Measurements from ENCODE around the gene C17orf50.

C17orf50 gene

DNA sequence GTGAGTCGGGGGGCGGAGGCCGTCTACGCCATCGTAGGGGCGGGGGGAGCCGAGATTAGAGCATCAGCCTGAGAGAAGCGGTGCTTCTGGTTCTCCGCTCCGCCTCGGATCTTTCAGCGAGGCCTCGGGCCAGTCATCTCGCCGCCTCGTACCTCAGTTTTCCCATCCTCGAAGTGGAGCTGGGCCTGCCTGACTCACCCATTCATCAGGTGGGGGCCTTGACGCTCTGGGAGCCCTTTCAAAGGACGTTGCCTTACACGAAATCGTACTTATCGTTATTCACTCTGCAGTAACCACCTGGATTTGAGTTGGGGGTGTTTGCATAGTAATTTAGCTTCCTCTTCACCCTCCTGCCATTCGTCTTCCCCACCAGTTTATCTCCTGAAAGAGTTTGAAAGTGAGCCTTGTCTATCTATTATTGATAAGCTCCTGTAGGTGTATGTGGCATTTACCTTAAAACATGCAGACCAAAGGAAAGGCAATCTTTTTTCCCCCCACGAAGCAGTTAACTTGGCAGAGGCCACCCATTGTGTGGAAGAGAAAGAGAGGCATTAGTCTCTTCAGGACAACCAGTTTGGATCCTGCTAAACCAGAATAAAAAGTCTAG lies 49.3 kb downstream of the C17orf50 start:
- DNase-seq = peak in 3 of 56 donors; percentile 51 to 73 (median 68)

DNA sequence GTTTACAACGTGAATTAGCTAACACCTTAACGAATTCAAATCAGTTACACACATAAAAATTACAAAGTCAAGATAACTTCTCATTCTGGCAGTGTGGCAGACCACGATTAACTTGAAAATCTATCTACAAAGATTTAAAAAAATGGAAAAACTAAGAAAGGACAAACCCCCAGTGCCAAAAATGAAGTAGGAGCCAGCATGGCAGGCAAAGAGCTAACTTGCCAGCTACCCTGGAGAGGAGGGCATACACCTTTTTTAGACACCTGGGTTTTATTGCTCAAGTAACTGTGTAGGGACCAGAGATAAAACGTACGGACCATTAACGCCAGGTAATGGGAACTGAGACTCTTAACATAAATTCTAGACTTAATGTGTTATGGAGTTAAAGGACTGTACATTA lies 51.1 kb downstream of the C17orf50 start:
- no peak for DNase-seq

- no peak for DNase-seq
Measured at GRCh38 chr17:35812456-35812855, 51.8 kb downstream of the C17orf50 start.

Data from amygdala (tissue), 56 donors.